Chondrocyte (in vitro differentiated cells): ENCODE measurements around the gene ZNF513. TPM values are rescaled to one million over a fixed set of nuclear protein-coding genes. Genes with fewer than 3 reads are reported as not detected.
"Not testable (repeated sequence)": the region's sequence is repeated elsewhere in the genome, so short reads cannot be mapped to it uniquely, and the experiment has no call there.

ENCODE experiments used
- DNase-seq: peaks from one replicate; pipeline ENCODE4 v3.0.0; 2021; ENCODE audit warnings: mixed read lengths, low spot score
- H3K27ac Mint-ChIP-seq: one replicate; pipeline ENCODE4 v1.8.0; 2021; ENCODE audit warnings: mild to moderate bottlenecking, moderate library complexity, mixed read lengths; ENCODE audit not compliant: unreplicated experiment
- H3K27me3 Mint-ChIP-seq: 2 replicates; pipeline ENCODE4 v1.8.0; 2021; ENCODE audit warnings: low read depth, mixed read lengths
- H3K36me3 Mint-ChIP-seq: 2 replicates; pipeline ENCODE4 v1.8.0; 2021; ENCODE audit warnings: low read depth, mixed read lengths
- H3K4me1 Mint-ChIP-seq: 2 replicates; pipeline ENCODE4 v1.8.0; 2021; ENCODE audit warnings: low read depth, mild to moderate bottlenecking, mixed read lengths
- H3K4me3 Mint-ChIP-seq: one replicate; pipeline ENCODE4 v1.8.0; 2021; ENCODE audit warnings: mild to moderate bottlenecking, moderate library complexity, mixed read lengths; ENCODE audit not compliant: unreplicated experiment
- H3K9me3 Mint-ChIP-seq: 2 replicates; pipeline ENCODE4 v1.8.0; 2021; ENCODE audit warnings: low read depth, mixed read lengths
- total RNA-seq: library from RNA; stranded (reverse); gene quantifications from 3 replicates; pipeline ENCODE4 v1.2.1, GENCODE V29; 2021
- TF ChIP-seq, protein P1 (sequence below): fragments of 200-600 bp; sonication (generic); IDR thresholded peaks from 2 replicates; pipeline ENCODE4 v1.5.0; 2021; ENCODE audit warnings: antibody characterized with exemption, mild to moderate bottlenecking, moderate library complexity

The ZNF513 gene
- total RNA-seq, 1 donor from 2014 or later: 15.3 TPM

DNA sequence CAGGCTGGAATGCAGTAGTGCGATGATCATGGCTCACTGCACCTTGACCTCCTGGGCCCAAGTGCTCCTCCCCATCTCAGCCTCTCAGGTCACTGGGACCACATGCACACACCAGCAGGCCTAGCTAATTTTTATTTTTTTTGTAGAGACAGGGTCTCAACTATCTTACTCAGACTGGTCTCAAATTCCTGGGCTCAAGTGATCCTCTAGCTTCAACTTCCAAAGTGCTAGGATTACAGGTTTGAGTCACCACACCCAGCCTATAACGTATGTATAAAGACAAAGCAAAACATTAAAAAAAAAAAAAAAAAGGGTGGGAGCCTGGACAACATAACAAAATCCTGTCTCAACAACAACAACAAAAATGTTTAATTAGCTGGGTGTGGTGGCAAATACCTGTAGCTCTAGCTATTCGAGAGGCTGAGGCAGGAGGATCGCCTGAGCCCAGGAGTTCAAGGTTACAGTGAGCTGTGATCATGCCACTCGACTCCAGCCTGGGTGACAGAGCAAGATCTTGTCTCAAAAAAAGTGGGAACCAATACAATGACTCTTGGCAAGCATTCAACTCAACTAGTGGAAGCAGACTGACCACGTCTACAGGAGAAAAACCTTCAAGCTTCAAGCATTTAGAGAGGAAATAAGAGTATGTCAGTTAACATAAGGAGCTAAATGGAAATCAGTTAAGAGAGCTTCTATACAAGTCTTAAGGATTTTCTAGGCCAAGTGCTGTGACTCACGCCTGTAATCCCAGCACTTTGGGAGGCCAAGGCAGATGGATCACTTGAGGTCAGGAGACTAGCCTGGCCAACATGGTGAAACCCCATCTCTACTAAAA is 26.6 kb downstream of the ZNF513 start:
- peaks cover 44% of the 10 kb centered on the region for H3K4me1 Mint-ChIP-seq
- H3K27ac Mint-ChIP-seq: no peak overlapping the region
- no peak for DNase-seq
- no peaks in the 10 kb centered on the region for H3K9me3 Mint-ChIP-seq
- H3K4me3 Mint-ChIP-seq: no peak overlapping the region
- H3K36me3 Mint-ChIP-seq: no peaks in the 10 kb centered on the region
- TF ChIP-seq, protein P1, sequence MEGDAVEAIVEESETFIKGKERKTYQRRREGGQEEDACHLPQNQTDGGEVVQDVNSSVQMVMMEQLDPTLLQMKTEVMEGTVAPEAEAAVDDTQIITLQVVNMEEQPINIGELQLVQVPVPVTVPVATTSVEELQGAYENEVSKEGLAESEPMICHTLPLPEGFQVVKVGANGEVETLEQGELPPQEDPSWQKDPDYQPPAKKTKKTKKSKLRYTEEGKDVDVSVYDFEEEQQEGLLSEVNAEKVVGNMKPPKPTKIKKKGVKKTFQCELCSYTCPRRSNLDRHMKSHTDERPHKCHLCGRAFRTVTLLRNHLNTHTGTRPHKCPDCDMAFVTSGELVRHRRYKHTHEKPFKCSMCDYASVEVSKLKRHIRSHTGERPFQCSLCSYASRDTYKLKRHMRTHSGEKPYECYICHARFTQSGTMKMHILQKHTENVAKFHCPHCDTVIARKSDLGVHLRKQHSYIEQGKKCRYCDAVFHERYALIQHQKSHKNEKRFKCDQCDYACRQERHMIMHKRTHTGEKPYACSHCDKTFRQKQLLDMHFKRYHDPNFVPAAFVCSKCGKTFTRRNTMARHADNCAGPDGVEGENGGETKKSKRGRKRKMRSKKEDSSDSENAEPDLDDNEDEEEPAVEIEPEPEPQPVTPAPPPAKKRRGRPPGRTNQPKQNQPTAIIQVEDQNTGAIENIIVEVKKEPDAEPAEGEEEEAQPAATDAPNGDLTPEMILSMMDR: no peak
- H3K27me3 Mint-ChIP-seq: no peaks in the 10 kb centered on the region

DNA sequence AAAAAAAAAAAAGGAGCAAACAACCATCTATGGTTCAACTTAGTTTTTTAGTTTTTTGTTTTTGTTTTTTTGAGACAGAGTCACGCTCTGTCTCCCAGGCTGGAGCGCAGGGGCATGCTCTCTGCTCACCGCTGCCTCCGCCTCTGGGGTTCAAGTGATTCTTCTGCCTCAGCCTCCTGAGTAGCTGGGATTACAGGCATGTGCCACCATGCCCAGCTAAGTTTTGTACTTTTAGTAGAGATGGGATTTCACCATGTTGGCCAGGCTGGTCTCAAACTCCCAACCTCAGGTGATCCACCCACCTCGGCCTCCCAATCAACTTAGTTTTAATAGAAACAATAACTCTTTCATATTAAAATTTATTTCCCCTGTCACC is 27.2 kb downstream of the ZNF513 start:
- peaks cover 40% of the 10 kb centered on the region for H3K4me1 Mint-ChIP-seq
- not testable (repeated sequence) for H3K9me3 Mint-ChIP-seq, H3K27me3 Mint-ChIP-seq, DNase-seq, H3K4me3 Mint-ChIP-seq, H3K36me3 Mint-ChIP-seq, H3K27ac Mint-ChIP-seq

DNA sequence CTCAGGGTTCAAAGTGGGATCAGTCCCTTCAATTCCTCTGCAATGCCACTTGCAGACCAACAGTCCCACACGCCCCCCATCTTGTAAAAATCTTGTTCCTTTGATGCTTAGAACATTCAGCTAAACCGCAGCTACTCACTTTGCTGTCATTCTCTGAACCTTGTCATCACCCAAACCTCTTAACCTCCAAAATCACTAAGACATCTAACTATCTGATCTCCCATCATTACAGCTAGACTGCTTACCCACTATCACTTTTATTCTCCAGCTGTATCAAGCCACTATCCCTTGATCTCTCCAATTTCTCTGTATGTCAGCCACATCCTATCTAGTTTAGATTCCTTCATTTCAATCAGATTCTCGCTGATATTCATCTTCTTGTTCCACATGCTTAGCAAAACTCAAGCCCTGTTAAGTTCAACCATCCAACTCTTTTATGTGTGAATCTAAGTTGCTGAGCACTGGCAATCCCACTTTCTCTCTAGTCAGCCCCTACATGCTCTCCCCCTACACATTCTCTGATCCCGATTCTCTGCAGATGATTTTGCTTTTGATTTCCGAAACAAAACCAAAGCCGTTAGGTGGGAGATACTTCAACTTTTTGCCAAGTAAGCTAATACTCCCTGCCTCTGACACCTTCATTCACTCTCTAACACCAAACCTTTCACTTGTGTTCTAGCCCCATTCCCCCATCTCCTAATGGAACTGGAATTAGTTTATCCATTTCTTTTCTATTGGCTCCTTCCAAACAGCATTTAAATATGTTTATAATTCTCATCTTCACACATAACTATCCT is 28.5 kb downstream of the ZNF513 start:
- H3K27me3 Mint-ChIP-seq: no peaks in the 10 kb centered on the region
- no peaks in the 10 kb centered on the region for H3K9me3 Mint-ChIP-seq
- no peaks in the 10 kb centered on the region for H3K36me3 Mint-ChIP-seq
- TF ChIP-seq, protein P1: no peak
- H3K27ac Mint-ChIP-seq: no peak overlapping the region
- peaks cover 31% of the 10 kb centered on the region for H3K4me1 Mint-ChIP-seq
- no peak for DNase-seq
- H3K4me3 Mint-ChIP-seq: no peak overlapping the region

DNA sequence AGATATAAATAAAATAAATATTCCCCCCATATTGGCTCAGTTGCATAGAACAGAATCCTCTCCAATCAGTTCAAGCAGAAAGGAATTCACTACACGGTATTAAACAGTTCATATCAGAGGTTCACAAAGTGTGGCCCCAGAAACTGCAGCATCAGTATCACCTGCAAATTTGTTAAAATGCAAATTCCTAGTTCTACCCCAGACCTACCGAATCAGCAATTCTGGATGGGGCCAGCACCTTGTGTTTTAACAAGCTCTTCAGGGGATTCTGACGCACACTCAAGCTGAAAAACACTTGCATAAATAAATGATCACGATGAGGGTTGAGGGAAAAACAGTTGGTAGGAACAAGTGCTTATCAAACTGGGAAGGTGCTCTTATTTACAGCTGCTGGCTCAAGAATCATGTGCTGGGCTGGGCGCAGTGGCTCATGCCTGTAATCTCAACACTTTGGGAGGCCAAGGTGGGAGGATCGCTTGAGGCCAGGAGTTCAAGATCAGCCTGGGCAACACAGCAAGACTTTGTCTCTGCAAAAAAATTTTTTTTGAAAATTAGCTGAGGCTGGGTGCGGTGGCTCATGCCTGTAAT is 30.3 kb downstream of the ZNF513 start:
- H3K27me3 Mint-ChIP-seq: no peaks in the 10 kb centered on the region
- H3K4me1 Mint-ChIP-seq: peaks cover 21% of the 10 kb centered on the region
- H3K4me3 Mint-ChIP-seq: no peak overlapping the region
- TF ChIP-seq, protein P1: no peak
- H3K36me3 Mint-ChIP-seq: no peaks in the 10 kb centered on the region
- no peak for DNase-seq
- H3K27ac Mint-ChIP-seq: no peak overlapping the region
- H3K9me3 Mint-ChIP-seq: no peaks in the 10 kb centered on the region

DNA sequence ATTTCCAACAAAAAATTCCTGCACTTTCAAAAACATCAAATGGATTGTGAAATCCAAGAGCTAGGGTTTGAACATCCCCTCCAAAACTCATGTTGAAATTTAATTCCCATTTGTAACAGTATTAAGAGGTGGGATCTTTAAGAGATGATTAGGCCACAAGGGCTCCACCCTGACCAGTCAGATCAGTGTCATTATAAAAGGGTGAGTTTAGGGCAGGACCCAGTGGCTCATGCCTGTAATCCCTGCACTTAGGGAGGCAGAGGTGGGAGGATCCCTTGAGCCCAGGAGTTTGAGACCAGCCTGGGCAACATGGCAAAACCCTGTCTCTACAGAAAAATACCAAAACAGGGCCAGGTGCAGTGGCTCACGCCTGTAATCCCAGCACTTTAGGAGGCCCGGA is 32.9 kb downstream of the ZNF513 start:
- Mint-ChIP-seq H3K4me3 (no peak overlapping the region), H3K4me1 (peaks cover 12% of the 10 kb centered on the region), H3K27me3 (no peaks in the 10 kb centered on the region), H3K36me3 (peaks cover 2% of the 10 kb centered on the region), H3K9me3 (no peaks in the 10 kb centered on the region), H3K27ac (no peak overlapping the region)
- TF ChIP-seq, protein P1: no peak
- DNase-seq: no peak
